GM12878 (cell line): ENCODE results near the gene KCNG3. TPM values are rescaled to one million over a fixed set of nuclear protein-coding genes. Genes with fewer than 3 reads are reported as not detected.

Source experiments
- ATAC-seq: fragments of 200-7000 bp; cut with Tn5 transposase; 3 replicates; pipeline ENCODE4 v1.9.1; 2020; ENCODE audit warnings: mild to moderate bottlenecking, moderate library complexity
- BruUV-seq: library from RNA; stranded (reverse); fragments of 400-500 nt; replicated peaks from 2 replicates; lab custom pipeline; 2021; lab: Mats Ljungman, UMichigan
- CTCF ChIA-PET: fragments of 300-600 bp; sonication (Branson Sonifier 250); formaldehyde crosslinking; extraction: SDS; loops from one replicate; lab custom pipeline; 2021; ENCODE audit warnings: inconsistent platforms; lab: Yijun Ruan, JAX
- POLR2A ChIA-PET: fragments of 350-600 bp; formaldehyde crosslinking; extraction: SDS; loops from one replicate; lab custom pipeline; 2021; ENCODE audit warnings: inconsistent platforms; lab: Charles Lee
- RAD21 ChIA-PET: fragments of 300-600 bp; sonication (Branson Sonifier 250); formaldehyde crosslinking; loops from one replicate; lab custom pipeline; 2023; ENCODE audit warnings: antibody characterized with exemption; ENCODE audit not compliant: unreplicated experiment; lab: Charles Lee
- SMC1A ChIA-PET: fragments of 300-600 bp; sonication (Branson Sonifier 250); formaldehyde crosslinking; loops from one replicate; lab custom pipeline; 2023; ENCODE audit not compliant: unreplicated experiment, uncharacterized antibody; lab: Charles Lee
- DNase-seq: peaks from one replicate; pipeline ENCODE4 v3.0.0-alpha.2; 2011; ENCODE audit warnings: low read depth, low spot score
- FAIRE-seq: peaks from 3 replicates; lab custom pipeline; 2011; peaks lifted over from hg19 to GRCh38; lab: Jason Lieb, UNC
- H2AFZ ChIP-seq: 2 replicates; pipeline ENCODE4 v1.6.0; 2011; ENCODE audit warnings: low read depth, low read length, control low read depth; ENCODE audit not compliant: control insufficient read depth
- H3K27ac ChIP-seq: 2 replicates; pipeline ENCODE4 v1.5.1; 2011; ENCODE audit warnings: control low read depth; ENCODE audit not compliant: control insufficient read depth, insufficient read depth
- H3K27me3 ChIP-seq, 2 experiments: replicated peaks in 1 of 2; 2 replicates each; pipeline versions ENCODE4 v1.6.0 to v1.6.1; 2011; ENCODE audit warnings: low read length in 1 of 2; ENCODE audit not compliant: control insufficient read depth in 2 of 2, insufficient read depth in 2 of 2
- H3K36me3 ChIP-seq, 2 experiments: 2 replicates each; pipeline ENCODE4 v1.5.1; 2011; ENCODE audit warnings: low read length in 1 of 2; ENCODE audit not compliant: control insufficient read depth in 2 of 2, insufficient read depth in 2 of 2
- H3K4me1 ChIP-seq: 2 replicates; pipeline ENCODE4 v1.6.1; 2011; ENCODE audit warnings: mild to moderate bottlenecking, low read length, moderate library complexity, mixed read lengths; ENCODE audit not compliant: control insufficient read depth, insufficient read depth
- H3K4me2 ChIP-seq: 2 replicates; pipeline ENCODE4 v1.6.0; 2011; ENCODE audit warnings: control low read depth; ENCODE audit not compliant: control insufficient read depth, insufficient read depth
- H3K4me3 ChIP-seq: fragments of 200-600 bp; sonication (generic); 2 replicates; pipeline ENCODE4 v1.5.1; 2016
- H3K79me2 ChIP-seq: 2 replicates; pipeline ENCODE4 v1.6.0; 2011; ENCODE audit warnings: low read length; ENCODE audit not compliant: control insufficient read depth, insufficient read depth
- H3K9ac ChIP-seq: 2 replicates; pipeline ENCODE4 v1.8.0; 2011; ENCODE audit warnings: low read length, control low read depth, mixed read lengths; ENCODE audit not compliant: control insufficient read depth, insufficient read depth
- H3K9me3 ChIP-seq: replicated peaks from 3 replicates; pipeline ENCODE4 v1.5.1; 2011; ENCODE audit warnings: mild to moderate bottlenecking, low read length; ENCODE audit not compliant: control insufficient read depth, insufficient read depth
- H4K20me1 ChIP-seq: 2 replicates; pipeline ENCODE4 v1.6.0; 2011; ENCODE audit not compliant: control insufficient read depth, insufficient read depth
- CEBPB ChIP-seq, 2 experiments: fragments of 150-350 bp in 1 of 2; IDR thresholded peaks; 2 replicates each; pipeline ENCODE4 v1.6.1; 2012 to 2014; ENCODE audit warnings: low read depth in 2 of 2, low read length in 2 of 2, borderline replicate concordance in 1 of 2, inconsistent platforms in 1 of 2
- CHD2 ChIP-seq: IDR thresholded peaks from 2 replicates; pipeline ENCODE4 v1.6.1; 2011; ENCODE audit warnings: low read depth, low read length, improper control_type of control experiment, borderline replicate concordance
- CREM ChIP-seq: IDR thresholded peaks from 2 replicates; pipeline ENCODE4 v1.6.1; 2014; ENCODE audit warnings: antibody characterized with exemption, low read depth
- EP300 ChIP-seq, 2 experiments: fragments of 150-350 bp in 1 of 2; IDR thresholded peaks; 2 replicates each; pipeline ENCODE4 v1.6.1; 2011 to 2012; ENCODE audit warnings: low read depth in 2 of 2, low read length in 2 of 2, borderline replicate concordance in 1 of 2, improper control_type of control experiment in 1 of 2, inconsistent platforms in 1 of 2; ENCODE audit not compliant: control insufficient read depth in 1 of 2
- GABPA ChIP-seq: IDR thresholded peaks from 2 replicates; pipeline ENCODE4 v1.6.1; 2014; ENCODE audit warnings: antibody characterized with exemption, low read depth, mild to moderate bottlenecking, inconsistent platforms
- IKZF2 ChIP-seq, 2 experiments: fragments of 450-650 bp; IDR thresholded peaks; 2 replicates each; pipeline ENCODE4 v1.6.1; 2017; ENCODE audit warnings: mild to moderate bottlenecking in 2 of 2, moderate library complexity in 2 of 2
- MYC ChIP-seq: IDR thresholded peaks from 2 replicates; pipeline ENCODE4 v1.6.1; 2011; ENCODE audit warnings: mild to moderate bottlenecking, low read length, moderate library complexity, inconsistent platforms; ENCODE audit not compliant: insufficient read depth, insufficient replicate concordance, insufficient read length, severe bottlenecking
- NFIC ChIP-seq: IDR thresholded peaks from 2 replicates; pipeline ENCODE4 v1.6.1; 2012; ENCODE audit warnings: low read depth, mild to moderate bottlenecking, inconsistent platforms, low read length, moderate library complexity
- NRF1 ChIP-seq: conservative IDR thresholded peaks from 2 replicates; pipeline ENCODE4 v1.6.1; 2011; ENCODE audit warnings: mild to moderate bottlenecking, low read depth, low read length, improper control_type of control experiment
- RELA ChIP-seq: fragments of 450-650 bp; IDR thresholded peaks from 2 replicates; pipeline ENCODE4 v1.8.0; 2014; ENCODE audit warnings: borderline replicate concordance; ENCODE audit not compliant: partially characterized antibody
- SPI1 ChIP-seq: IDR thresholded peaks from 2 replicates; pipeline ENCODE4 v1.6.1; 2011; ENCODE audit warnings: low read depth, mild to moderate bottlenecking, low read length, moderate library complexity, borderline replicate concordance; ENCODE audit not compliant: insufficient read depth
- TCF12 ChIP-seq: IDR thresholded peaks from 2 replicates; pipeline ENCODE4 v1.6.1; 2011; ENCODE audit warnings: low read depth, mild to moderate bottlenecking, low read length
- WGBS: methylation state at CpG from one replicate; pipeline ENCODE4 v1.1.6; 2016; ENCODE audit warnings: low lambda C conversion rate; ENCODE audit not compliant: insufficient replicate concordance, insufficient coverage; ENCODE audit errors: missing lambda C conversion rate; 5-methylcytosine and 5-hydroxymethylcytosine counted together
- in situ Hi-C: fragments of 300-500 bp; cut with MboI; formaldehyde crosslinking; loops from 9 replicates; pipeline ENCODE4 v1.14.3; 2018; ENCODE audit warnings: mixed read lengths
- intact Hi-C: fragments of 100-400 bp; cut with micrococcal nuclease; formaldehyde crosslinking; loops from one replicate; pipeline ENCODE4 v1.14.2; 2022; ENCODE audit not compliant: unreplicated experiment
- polyA plus RNA-seq, 11 experiments: library from polyadenylated mRNA; depleted of rRNA in 4 of 11; unstranded in 6 of 11; stranded (reverse) in 5 of 11; fragments of >200 nt; fragmentation: Nextera tagmentation in 4 of 11; fragmentation: Illumina TruSeq in 1 of 11; extraction: Ambion mirVana in 4 of 11; extraction: Trizol in 1 of 11; gene quantifications; 1 replicate in 1 of 11; 2 replicates in 10 of 11; pipeline versions ENCODE4 v1.2.1 to v1.2.3, GENCODE V29; 2011 to 2016; ENCODE audit warnings: inconsistent platforms in 2 of 11, missing spikeins in 2 of 11, low read depth in 1 of 11
- total RNA-seq, 4 experiments: library from RNA; depleted of rRNA in 3 of 4; stranded (reverse); fragments of >200 nt in 3 of 4; fragmentation: Illumina TruSeq in 1 of 4; extraction: Trizol in 1 of 4; gene quantifications; 2 replicates each; pipeline versions ENCODE4 v1.2.1 to v1.2.3, GENCODE V29; 2013 to 2021
- TF ChIP-seq, protein P1 (sequence below): fragments of 450-650 bp; IDR thresholded peaks from 2 replicates; pipeline ENCODE4 v1.6.1; 2016; ENCODE audit warnings: mild to moderate bottlenecking
- TF ChIP-seq, protein P2 (sequence below): fragments of 450-650 bp; IDR thresholded peaks from 2 replicates; pipeline ENCODE4 v1.6.1; 2017; ENCODE audit warnings: mild to moderate bottlenecking
- TF ChIP-seq, protein P3 (sequence below), 3 experiments: IDR thresholded peaks in 2 of 3; conservative IDR thresholded peaks in 1 of 3; 2 replicates each; pipeline ENCODE4 v1.5.1; 2011; ENCODE audit warnings: low read depth in 3 of 3, low read length in 3 of 3, mild to moderate bottlenecking in 3 of 3, control low read depth in 2 of 3, moderate library complexity in 2 of 3, inconsistent platforms in 1 of 3, mixed read lengths in 1 of 3; ENCODE audit not compliant: control insufficient read depth in 2 of 3, insufficient read depth in 1 of 3; ENCODE audit errors: extremely low read depth in 1 of 3

KCNG3 gene
- total and polyA plus RNA-seq, 10 of the 15 experiments (the other 5 are each of a cell fraction or from before 2014, with no cell fraction given), result 0.01 to 0.06 (median 0.04) TPM; not detected in 4

DNA sequence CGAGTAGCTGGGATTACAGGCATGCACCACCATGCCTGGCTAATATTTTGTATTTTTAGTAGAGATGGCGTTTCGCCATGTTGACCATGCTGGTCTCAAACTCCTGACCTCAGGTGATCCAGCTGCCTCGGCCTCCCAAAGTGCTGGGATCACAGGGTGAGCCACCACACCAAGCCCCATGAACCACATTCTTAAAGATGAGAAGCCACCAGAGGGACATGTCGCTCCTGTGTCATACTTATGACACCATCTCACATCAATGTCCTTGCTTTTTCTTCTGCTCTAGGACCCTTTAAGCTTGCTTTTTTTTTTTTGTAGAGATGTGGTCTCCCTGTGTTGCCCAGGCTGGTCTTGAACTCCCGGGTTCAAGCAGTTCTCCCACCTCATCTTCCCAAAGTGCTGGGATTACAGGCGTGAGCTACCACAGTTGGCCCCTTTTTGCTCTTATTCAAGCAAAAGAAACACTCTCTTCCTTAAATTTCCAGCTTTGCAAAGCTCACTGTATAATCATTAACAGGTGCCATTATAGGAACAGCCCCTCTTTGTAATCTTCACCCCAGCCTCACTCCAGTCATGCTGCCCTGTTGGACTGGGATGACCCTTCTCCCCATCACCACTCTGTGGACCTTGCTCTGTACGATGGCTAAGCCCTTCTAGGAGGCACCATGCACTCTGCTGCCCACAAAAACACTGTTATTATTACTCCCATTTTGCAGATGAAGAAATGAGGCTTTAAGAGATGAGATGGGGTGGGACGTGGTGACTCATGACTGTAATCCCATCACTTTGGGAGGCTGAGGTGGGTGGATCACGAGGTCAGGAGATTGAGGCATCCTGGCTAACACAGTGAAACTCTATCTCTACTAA, 10.8 kb upstream of the KCNG3 start:
- CTCF ChIA-PET, result interaction anchor here (0.6 to 2.0 kb wide), 5 partner anchors 8 to 207 kb away, joined by 3 to 9 read pairs (median 3); no protein-coding TSS in a partner anchor
- in situ Hi-C loops, result no loop called here
- no peak overlapping the region for H3K4me2 ChIP-seq
- no peak for TF ChIP-seq SPI1
- TF ChIP-seq EP300 (IDR thresholded peaks at IDR 0.05; ENCODE audit: borderline replicate concordance in 1 of 2, control insufficient read depth in 1 of 2, low read depth in 2 of 2, low read length in 2 of 2), result no peak
- no peak for TF ChIP-seq CHD2
- TF ChIP-seq NRF1, result no peak
- TF ChIP-seq, protein P1, sequence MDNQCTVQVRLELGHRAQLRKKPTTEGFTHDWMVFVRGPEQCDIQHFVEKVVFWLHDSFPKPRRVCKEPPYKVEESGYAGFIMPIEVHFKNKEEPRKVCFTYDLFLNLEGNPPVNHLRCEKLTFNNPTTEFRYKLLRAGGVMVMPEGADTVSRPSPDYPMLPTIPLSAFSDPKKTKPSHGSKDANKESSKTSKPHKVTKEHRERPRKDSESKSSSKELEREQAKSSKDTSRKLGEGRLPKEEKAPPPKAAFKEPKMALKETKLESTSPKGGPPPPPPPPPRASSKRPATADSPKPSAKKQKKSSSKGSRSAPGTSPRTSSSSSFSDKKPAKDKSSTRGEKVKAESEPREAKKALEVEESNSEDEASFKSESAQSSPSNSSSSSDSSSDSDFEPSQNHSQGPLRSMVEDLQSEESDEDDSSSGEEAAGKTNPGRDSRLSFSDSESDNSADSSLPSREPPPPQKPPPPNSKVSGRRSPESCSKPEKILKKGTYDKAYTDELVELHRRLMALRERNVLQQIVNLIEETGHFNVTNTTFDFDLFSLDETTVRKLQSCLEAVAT, result no peak
- TF ChIP-seq MYC, result no peak
- TF ChIP-seq, protein P2, sequence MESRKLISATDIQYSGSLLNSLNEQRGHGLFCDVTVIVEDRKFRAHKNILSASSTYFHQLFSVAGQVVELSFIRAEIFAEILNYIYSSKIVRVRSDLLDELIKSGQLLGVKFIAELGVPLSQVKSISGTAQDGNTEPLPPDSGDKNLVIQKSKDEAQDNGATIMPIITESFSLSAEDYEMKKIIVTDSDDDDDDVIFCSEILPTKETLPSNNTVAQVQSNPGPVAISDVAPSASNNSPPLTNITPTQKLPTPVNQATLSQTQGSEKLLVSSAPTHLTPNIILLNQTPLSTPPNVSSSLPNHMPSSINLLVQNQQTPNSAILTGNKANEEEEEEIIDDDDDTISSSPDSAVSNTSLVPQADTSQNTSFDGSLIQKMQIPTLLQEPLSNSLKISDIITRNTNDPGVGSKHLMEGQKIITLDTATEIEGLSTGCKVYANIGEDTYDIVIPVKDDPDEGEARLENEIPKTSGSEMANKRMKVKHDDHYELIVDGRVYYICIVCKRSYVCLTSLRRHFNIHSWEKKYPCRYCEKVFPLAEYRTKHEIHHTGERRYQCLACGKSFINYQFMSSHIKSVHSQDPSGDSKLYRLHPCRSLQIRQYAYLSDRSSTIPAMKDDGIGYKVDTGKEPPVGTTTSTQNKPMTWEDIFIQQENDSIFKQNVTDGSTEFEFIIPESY, result no peak
- no peak for TF ChIP-seq GABPA
- no peak for TF ChIP-seq NFIC
- no peak for TF ChIP-seq IKZF2 (IDR thresholded peaks at IDR 0.05)
- no peak for TF ChIP-seq RELA
- TF ChIP-seq TCF12, result no peak
- no peak for TF ChIP-seq CEBPB (IDR thresholded peaks at IDR 0.05; ENCODE audit: borderline replicate concordance in 1 of 2, low read depth in 2 of 2, low read length in 2 of 2)
- TF ChIP-seq CREM, result no peak
- TF ChIP-seq, protein P3, sequence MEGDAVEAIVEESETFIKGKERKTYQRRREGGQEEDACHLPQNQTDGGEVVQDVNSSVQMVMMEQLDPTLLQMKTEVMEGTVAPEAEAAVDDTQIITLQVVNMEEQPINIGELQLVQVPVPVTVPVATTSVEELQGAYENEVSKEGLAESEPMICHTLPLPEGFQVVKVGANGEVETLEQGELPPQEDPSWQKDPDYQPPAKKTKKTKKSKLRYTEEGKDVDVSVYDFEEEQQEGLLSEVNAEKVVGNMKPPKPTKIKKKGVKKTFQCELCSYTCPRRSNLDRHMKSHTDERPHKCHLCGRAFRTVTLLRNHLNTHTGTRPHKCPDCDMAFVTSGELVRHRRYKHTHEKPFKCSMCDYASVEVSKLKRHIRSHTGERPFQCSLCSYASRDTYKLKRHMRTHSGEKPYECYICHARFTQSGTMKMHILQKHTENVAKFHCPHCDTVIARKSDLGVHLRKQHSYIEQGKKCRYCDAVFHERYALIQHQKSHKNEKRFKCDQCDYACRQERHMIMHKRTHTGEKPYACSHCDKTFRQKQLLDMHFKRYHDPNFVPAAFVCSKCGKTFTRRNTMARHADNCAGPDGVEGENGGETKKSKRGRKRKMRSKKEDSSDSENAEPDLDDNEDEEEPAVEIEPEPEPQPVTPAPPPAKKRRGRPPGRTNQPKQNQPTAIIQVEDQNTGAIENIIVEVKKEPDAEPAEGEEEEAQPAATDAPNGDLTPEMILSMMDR (IDR thresholded peaks at IDR 0.05 in 2 of 3, conservative IDR thresholded peaks at IDR 0.05 in 1 of 3; ENCODE audit: control insufficient read depth in 2 of 3, extremely low read depth in 1 of 3, insufficient read depth in 1 of 3, low read depth in 3 of 3, low read length in 3 of 3), result no peak

More for the DNA sequence above, 10.8 kb upstream of the KCNG3 start:
- Histone ChIP-seq H3K9ac (no peak overlapping the region), H3K4me1 (no peaks in the 10 kb centered on the region), H3K79me2 (no peaks in the 10 kb centered on the region), H3K27me3 (no peaks in the 10 kb centered on the region), H3K36me3 (no peaks in the 10 kb centered on the region), H4K20me1 (no peaks in the 10 kb centered on the region), H3K27ac (no peak overlapping the region), H3K4me3 (no peak overlapping the region), H3K9me3 (no peaks in the 10 kb centered on the region), H2AFZ (no peak overlapping the region)
- POLR2A ChIA-PET, result interaction anchor here (0.6 kb wide), 1 partner anchor 123 kb away, joined by 3 read pairs; no protein-coding TSS in a partner anchor
- DNase-seq (no peak), ATAC-seq (no peak), FAIRE-seq (no peak)
- RAD21 ChIA-PET, result interaction anchor here (2.7 kb wide), 1 partner anchor 159 kb away, joined by 13 read pairs; no protein-coding TSS in a partner anchor
- SMC1A ChIA-PET, result interaction anchor here (0.5 to 1.4 kb wide), 2 partner anchors 36 to 159 kb away, joined by 3 read pairs; no protein-coding TSS in a partner anchor
- intact Hi-C loops, result no loop called here
- WGBS, result 46% methylated on average over 10 of the region's 10 CpGs
- BruUV-seq, result no TSS peak
